ENCODE results near the gene CASP2.
A peak's percentile ranks its signal among the peaks of the same experiment; 100 is the strongest.

The CASP2 gene

GRCh38 chr7:143256325-143256724 lies 31.8 kb upstream of the CASP2 start:
- no peak for TF ChIP-seq ZNF274 (IDR thresholded peaks at IDR 0.05; ENCODE audit: low read depth, low read length)
- no peak overlapping the region for H3K4me3 ChIP-seq (ENCODE audit: low read length)

- no peak for TF ChIP-seq ZNF274 (IDR thresholded peaks at IDR 0.05; ENCODE audit: low read depth, low read length)
- no peak overlapping the region for H3K4me3 ChIP-seq (ENCODE audit: low read length)
Measured at GRCh38 chr7:143256932-143257331, 31.2 kb upstream of the CASP2 start.

- TF ChIP-seq ZNF274 (IDR thresholded peaks at IDR 0.05; ENCODE audit: low read depth, low read length), result no peak
- no peak overlapping the region for H3K4me3 ChIP-seq (ENCODE audit: low read length)
Measured at GRCh38 chr7:143257501-143257900, 30.6 kb upstream of the CASP2 start.

- TF ChIP-seq ZNF274 (IDR thresholded peaks at IDR 0.05; ENCODE audit: low read depth, low read length), result no peak
- no peak overlapping the region for H3K4me3 ChIP-seq (ENCODE audit: low read length)
Measured at GRCh38 chr7:143258831-143259230, 29.3 kb upstream of the CASP2 start.

- no peak for TF ChIP-seq ZNF274 (IDR thresholded peaks at IDR 0.05; ENCODE audit: low read depth, low read length)
- H3K4me3 ChIP-seq (ENCODE audit: low read length), result no peak overlapping the region
Measured at GRCh38 chr7:143259765-143260164, 28.4 kb upstream of the CASP2 start.

GRCh38 chr7:143261901-143262300 lies 26.2 kb upstream of the CASP2 start:
- H3K4me3 ChIP-seq (ENCODE audit: low read length), result no peak overlapping the region
- no peak for TF ChIP-seq ZNF274 (IDR thresholded peaks at IDR 0.05; ENCODE audit: low read depth, low read length)

GRCh38 chr7:143263266-143264195 lies 24.6 kb upstream of the CASP2 start, which contains the start of gene GSTK1:
Gene GSTK1 (plus strand): TSS chr7:143263441. CDS start chr7:143263514, 73 bp downstream.
- peak within 1 kb of the TSS; percentile 88 for H3K4me3 ChIP-seq (ENCODE audit: low read length)
- TF ChIP-seq ZNF274 (IDR thresholded peaks at IDR 0.05; ENCODE audit: low read depth, low read length), result no peak

- peak overlapping the region; percentile 88 for H3K4me3 ChIP-seq (ENCODE audit: low read length)
Measured at GRCh38 chr7:143264196-143264568, 24.0 kb upstream of the CASP2 start.

GRCh38 chr7:143265017-143265693 lies 23.0 kb upstream of the CASP2 start:
- H3K4me3 ChIP-seq (ENCODE audit: low read length), result no peak overlapping the region
- TF ChIP-seq ZNF274 (IDR thresholded peaks at IDR 0.05; ENCODE audit: low read depth, low read length), result no peak

DNA sequence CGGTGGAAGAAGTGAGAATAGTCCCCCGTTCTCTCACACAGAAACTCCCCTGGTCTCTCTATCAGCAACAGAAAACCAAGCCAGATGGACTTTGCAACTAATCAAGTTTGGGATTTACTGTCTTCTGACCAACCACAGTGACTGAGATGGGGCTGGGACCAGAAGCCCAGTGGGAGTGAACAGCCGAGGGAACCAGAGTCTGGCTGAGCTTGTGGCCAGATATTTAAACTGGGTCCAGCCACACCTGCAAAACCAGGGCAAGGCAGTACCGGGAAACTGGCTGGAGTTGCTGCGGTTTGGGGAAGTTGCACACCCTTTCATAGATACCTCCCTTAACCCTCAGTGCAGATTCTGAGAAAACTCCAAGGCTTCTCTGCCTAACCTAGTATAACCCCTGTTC lies 18.9 kb upstream of the CASP2 start:
- no peak overlapping the region for H3K4me3 ChIP-seq (ENCODE audit: low read length)
- TF ChIP-seq ZNF274 (IDR thresholded peaks at IDR 0.05; ENCODE audit: low read depth, low read length), result no peak

DNA sequence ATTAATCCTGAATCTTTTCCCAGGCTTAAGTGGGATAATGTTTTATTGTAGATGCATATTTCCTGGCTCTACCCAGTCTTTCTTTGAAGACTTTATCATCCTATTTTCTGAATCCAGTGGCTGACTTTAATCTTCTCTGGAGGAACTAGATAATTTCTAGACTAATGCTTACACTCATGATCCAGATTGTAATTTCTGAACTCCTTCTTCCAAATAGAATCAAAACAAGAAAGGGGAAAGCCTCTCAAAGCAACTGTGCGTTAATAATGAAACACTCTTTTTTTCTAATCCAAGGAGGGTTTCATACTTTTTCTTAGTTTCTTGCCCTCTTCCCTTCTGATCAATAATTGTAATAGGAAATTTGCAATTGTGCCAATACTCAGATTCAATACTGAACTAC lies 16.9 kb upstream of the CASP2 start:
- no peak for TF ChIP-seq ZNF274 (IDR thresholded peaks at IDR 0.05; ENCODE audit: low read depth, low read length)
- H3K4me3 ChIP-seq (ENCODE audit: low read length), result no peak overlapping the region

DNA sequence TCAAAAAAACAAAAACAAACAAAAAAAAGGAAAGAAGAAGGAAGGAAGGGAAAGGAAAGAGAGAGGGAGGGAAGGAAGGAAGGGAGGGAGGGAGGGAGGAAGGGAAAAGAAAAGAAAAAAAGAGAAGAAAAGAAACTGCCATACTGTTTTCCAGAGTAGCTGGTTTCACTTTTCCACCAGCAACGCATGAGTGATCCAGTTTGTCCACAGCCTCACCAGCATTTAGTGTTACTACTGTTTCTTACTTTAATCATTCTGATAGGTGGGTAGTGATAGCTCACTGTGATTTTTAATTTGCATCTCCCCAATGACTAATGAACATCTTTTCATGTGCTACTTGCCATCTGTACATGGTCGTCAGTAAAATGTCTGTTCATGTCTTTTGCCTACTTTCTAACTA lies 15.3 kb upstream of the CASP2 start:
- H3K4me3 ChIP-seq (ENCODE audit: low read length), result no peak overlapping the region
- no peak for TF ChIP-seq ZNF274 (IDR thresholded peaks at IDR 0.05; ENCODE audit: low read depth, low read length)

DNA sequence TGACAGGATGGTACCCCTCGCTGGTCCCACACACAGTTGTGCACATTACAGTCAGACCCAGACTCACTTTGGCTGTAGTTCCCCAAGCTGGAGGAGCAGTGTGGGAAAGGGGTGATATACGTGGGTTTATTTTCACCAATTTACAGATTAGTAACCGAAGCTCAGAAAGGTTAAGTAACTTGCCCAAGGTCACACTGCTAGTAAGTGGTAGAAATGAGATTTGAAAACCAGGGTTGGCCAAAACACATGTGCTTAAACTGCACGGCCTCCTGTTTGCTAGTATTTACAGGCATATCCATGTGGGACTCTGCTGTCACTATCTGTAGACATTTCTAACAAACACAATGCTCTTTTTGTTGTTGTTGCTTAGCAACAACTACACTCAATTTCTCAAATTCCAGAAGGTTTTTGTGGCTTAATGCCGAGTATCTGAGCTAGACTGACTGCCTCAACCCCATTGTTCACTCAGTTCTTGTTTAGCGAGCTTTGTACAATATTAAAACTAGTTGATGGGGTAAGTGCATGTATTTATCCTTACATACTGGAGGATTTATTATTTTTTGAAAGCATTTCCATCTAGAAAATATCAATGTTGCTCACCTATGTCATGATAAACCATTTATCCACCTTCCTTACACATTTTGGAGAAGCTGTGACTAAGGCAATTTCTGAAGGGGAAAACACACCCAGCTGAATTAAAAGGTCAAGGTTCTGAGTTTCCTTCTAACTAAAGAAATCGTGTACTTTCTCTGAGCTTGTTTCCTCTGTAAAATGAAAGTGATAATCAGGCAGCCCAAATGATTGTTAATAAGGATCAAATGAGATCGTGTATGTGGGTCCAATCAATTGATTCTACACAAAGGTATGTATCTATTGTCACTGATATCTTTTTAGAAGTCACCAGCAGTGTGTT lies 8.7 kb upstream of the CASP2 start:
- TF ChIP-seq ZNF274 (IDR thresholded peaks at IDR 0.05; ENCODE audit: low read depth, low read length), result no peak
- no peak overlapping the region for H3K4me3 ChIP-seq (ENCODE audit: low read length)

DNA sequence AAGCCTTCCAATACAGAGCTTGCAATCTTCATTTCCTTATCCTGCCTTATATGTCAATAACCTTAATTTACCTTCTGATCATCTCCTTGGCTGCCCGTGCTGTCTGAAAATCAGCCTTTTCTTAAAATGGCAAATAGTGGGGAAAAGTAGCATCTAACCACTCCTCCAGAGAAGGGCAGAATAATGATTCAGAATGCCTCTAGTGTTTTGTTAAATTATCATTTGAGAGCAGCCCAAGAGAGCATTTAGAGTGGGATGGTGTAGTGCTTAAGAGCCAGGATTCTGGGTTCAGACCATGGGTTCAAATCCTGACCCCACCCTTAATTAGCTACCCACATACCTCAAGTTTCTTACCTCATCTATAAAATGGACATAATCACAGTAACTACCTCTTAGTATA lies 8.0 kb upstream of the CASP2 start:
- no peak for TF ChIP-seq ZNF274 (IDR thresholded peaks at IDR 0.05; ENCODE audit: low read depth, low read length)

More for the DNA sequence above, 8.0 kb upstream of the CASP2 start:
- H3K4me3 ChIP-seq (ENCODE audit: low read length), result no peak overlapping the region
